Activated naive CD8-positive, alpha-beta T cell treated with anti-CD3 and anti-CD28 coated beads for 36 hours (primary cell): ENCODE results near the gene CALML6. TPM values are rescaled to one million over a fixed set of nuclear protein-coding genes. Genes with fewer than 3 reads are reported as not detected.

Experiments used
- DNase-seq: peaks from one replicate; pipeline ENCODE4 v3.0.0; 2021
- H3K27ac Mint-ChIP-seq: one replicate; pipeline ENCODE4 v1.8.0; 2022; ENCODE audit warnings: mild to moderate bottlenecking, moderate library complexity, mixed read lengths
- H3K27me3 Mint-ChIP-seq: one replicate; pipeline ENCODE4 v1.8.0; 2022; ENCODE audit warnings: mild to moderate bottlenecking, mixed read lengths
- H3K36me3 Mint-ChIP-seq: one replicate; pipeline ENCODE4 v1.8.0; 2021; ENCODE audit warnings: mild to moderate bottlenecking, mixed read lengths
- H3K4me1 Mint-ChIP-seq: one replicate; pipeline ENCODE4 v1.8.0; 2021; ENCODE audit warnings: mixed read lengths
- H3K4me3 Mint-ChIP-seq: one replicate; pipeline ENCODE4 v1.8.0; 2022; ENCODE audit warnings: mild to moderate bottlenecking, moderate library complexity, mixed read lengths
- H3K9me3 Mint-ChIP-seq: one replicate; pipeline ENCODE4 v1.8.0; 2022; ENCODE audit warnings: mixed read lengths
- total RNA-seq, 2 experiments: library from RNA; stranded (reverse); gene quantifications; one replicate each; pipeline ENCODE4 v1.2.3, GENCODE V29; 2021

Gene CALML6
- total RNA-seq, 2 experiments from 2014 or later = 0.87 to 0.98 TPM

GRCh38 chr1:1899266-1899966 lies 15.6 kb upstream of the CALML6 start:
- Mint-ChIP-seq H3K36me3 (no peaks in the 10 kb centered on the region), H3K27me3 (no peaks in the 10 kb centered on the region), H3K9me3 (no peaks in the 10 kb centered on the region), H3K27ac (no peak overlapping the region), H3K4me1 (peaks cover 12% of the 10 kb centered on the region), H3K4me3 (no peak overlapping the region)
- no peak for DNase-seq

DNA sequence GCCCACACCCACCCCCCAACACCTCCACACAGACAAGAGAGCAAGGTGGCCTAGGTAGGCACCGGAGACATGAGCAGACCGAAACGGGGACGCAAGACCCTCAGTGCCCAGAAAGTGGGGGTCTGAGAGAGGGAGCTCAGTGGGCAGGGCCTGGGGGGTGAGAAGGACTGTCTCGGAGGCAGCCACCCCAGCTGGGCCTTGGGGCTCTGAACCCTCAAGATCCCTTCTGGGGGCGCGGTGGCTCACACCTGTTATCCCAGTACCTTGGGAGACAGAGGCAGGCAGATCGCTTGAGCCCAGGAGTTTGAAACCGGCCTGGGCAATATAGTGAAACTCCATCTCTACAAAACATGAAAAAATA lies 15.1 kb upstream of the CALML6 start:
- Mint-ChIP-seq H3K4me3 (no peak overlapping the region), H3K36me3 (no peaks in the 10 kb centered on the region), H3K9me3 (no peaks in the 10 kb centered on the region), H3K27ac (no peak overlapping the region), H3K4me1 (peaks cover 6% of the 10 kb centered on the region), H3K27me3 (no peaks in the 10 kb centered on the region)
- no peak for DNase-seq

DNA sequence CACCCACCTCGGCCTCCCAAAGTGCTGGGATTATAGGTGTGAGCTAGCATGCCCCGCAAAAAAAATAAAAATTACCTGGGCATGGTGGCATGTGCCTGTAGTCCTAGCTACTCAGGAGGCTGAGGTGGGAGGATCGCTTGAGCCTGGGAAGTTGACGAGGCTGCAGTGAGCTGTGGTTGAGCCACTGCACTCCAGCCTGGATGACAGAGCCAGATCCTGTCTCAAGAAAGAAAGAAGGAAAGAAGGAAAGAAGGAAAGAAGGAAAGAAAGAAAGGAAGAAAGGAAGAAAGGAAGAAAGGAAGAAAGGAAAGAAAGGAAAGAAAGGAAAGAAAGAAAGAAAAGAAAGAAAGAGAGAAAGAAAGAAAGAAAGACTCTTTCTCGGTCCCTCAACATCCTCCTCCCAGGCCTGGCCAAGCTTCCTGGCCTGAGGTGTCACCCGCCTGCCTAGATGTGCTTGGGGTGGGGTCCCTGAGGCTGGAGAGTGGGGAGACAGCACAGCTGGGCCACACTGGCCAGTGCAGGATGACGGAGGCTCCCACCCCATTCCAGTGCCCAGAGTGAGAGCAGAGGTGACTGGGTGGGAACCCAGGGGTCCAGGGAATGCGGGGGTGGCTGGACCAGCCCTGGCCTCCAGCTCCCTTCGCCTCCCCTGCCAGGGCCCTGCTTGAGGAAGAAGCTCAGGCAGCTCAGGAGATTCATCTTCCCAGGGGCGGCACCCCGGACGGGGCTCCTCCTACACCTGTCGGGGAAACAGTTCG lies 14.0 kb upstream of the CALML6 start:
- no peaks in the 10 kb centered on the region for H3K27me3 Mint-ChIP-seq
- no peaks in the 10 kb centered on the region for H3K9me3 Mint-ChIP-seq
- H3K27ac Mint-ChIP-seq = no peak overlapping the region
- no peak overlapping the region for H3K4me3 Mint-ChIP-seq
- no peak for DNase-seq
- peaks cover 3% of the 10 kb centered on the region for H3K4me1 Mint-ChIP-seq
- H3K36me3 Mint-ChIP-seq = no peaks in the 10 kb centered on the region

- no peak for DNase-seq
- H3K27ac Mint-ChIP-seq = no peak overlapping the region
- no peaks in the 10 kb centered on the region for H3K36me3 Mint-ChIP-seq
- H3K9me3 Mint-ChIP-seq = no peaks in the 10 kb centered on the region
- H3K27me3 Mint-ChIP-seq = no peaks in the 10 kb centered on the region
- no peak overlapping the region for H3K4me3 Mint-ChIP-seq
- H3K4me1 Mint-ChIP-seq = peaks cover 5% of the 10 kb centered on the region
These were observed 13.3 kb upstream of the CALML6 start for GRCh38 chr1:1901641-1902294.

DNA sequence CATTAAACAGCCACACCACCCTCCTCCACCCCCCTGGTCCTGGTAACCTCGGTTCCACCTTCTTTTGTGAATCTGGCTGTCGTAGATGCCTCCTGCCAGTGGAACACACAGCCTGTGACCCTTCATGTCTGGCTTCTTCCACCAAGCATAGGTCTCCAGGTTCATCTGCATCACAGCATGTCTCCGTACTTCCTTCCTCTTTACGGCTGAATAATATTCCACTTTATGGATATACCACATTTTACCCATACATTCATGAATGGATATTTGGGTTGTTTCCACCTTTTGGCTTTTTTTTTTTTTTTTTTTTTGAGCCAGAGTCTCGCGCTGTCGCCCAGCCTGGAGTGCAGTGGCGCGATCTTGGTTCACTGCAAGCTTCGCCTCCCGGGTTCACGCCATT lies 11.8 kb upstream of the CALML6 start:
- H3K4me3 Mint-ChIP-seq = no peak overlapping the region
- peaks cover 8% of the 10 kb centered on the region for H3K4me1 Mint-ChIP-seq
- no peaks in the 10 kb centered on the region for H3K9me3 Mint-ChIP-seq
- no peak overlapping the region for H3K27ac Mint-ChIP-seq
- no peaks in the 10 kb centered on the region for H3K27me3 Mint-ChIP-seq
- no peak for DNase-seq
- no peaks in the 10 kb centered on the region for H3K36me3 Mint-ChIP-seq

- no peaks in the 10 kb centered on the region for H3K27me3 Mint-ChIP-seq
- peak; percentile 71 for DNase-seq
- peak overlapping the region; percentile 5 for H3K27ac Mint-ChIP-seq
- H3K4me1 Mint-ChIP-seq = peaks cover 13% of the 10 kb centered on the region
- H3K4me3 Mint-ChIP-seq = no peak overlapping the region
- no peaks in the 10 kb centered on the region for H3K9me3 Mint-ChIP-seq
- no peaks in the 10 kb centered on the region for H3K36me3 Mint-ChIP-seq
These were observed 8.6 kb upstream of the CALML6 start for GRCh38 chr1:1906185-1907097.

GRCh38 chr1:1907098-1907736 lies 7.8 kb upstream of the CALML6 start:
- no peak overlapping the region for H3K27ac Mint-ChIP-seq
- DNase-seq = no peak
- no peaks in the 10 kb centered on the region for H3K9me3 Mint-ChIP-seq
- no peak overlapping the region for H3K4me3 Mint-ChIP-seq
- peaks cover 13% of the 10 kb centered on the region for H3K4me1 Mint-ChIP-seq
- H3K27me3 Mint-ChIP-seq = no peaks in the 10 kb centered on the region
- no peaks in the 10 kb centered on the region for H3K36me3 Mint-ChIP-seq

DNA sequence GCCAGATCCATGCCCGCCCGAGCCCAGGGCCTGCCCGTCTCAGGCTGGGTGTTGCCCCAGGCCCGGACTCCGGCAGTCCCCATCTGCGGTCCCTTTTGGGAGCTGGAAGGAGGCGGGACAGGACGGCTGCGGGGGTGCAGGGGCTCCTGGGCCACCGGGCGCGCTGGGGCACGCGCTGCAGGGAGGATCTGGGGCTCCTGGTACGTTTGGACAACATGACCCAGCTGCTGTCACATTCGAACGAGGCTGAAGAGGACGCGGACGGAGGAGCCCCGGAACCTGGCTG lies 6.6 kb upstream of the CALML6 start:
- H3K27me3 Mint-ChIP-seq = no peaks in the 10 kb centered on the region
- no peaks in the 10 kb centered on the region for H3K36me3 Mint-ChIP-seq
- DNase-seq = no peak
- peaks cover 13% of the 10 kb centered on the region for H3K4me1 Mint-ChIP-seq
- H3K27ac Mint-ChIP-seq = no peak overlapping the region
- no peaks in the 10 kb centered on the region for H3K9me3 Mint-ChIP-seq
- H3K4me3 Mint-ChIP-seq = peak overlapping the region; percentile 74

GRCh38 chr1:1910033-1910465 lies 5.0 kb upstream of the CALML6 start:
- peaks cover 13% of the 10 kb centered on the region for H3K4me1 Mint-ChIP-seq
- peak overlapping the region; percentile 87 for H3K4me3 Mint-ChIP-seq
- peak overlapping the region; percentile 80 for H3K27ac Mint-ChIP-seq
- H3K9me3 Mint-ChIP-seq = no peaks in the 10 kb centered on the region
- H3K36me3 Mint-ChIP-seq = no peaks in the 10 kb centered on the region
- DNase-seq = no peak
- H3K27me3 Mint-ChIP-seq = no peaks in the 10 kb centered on the region

GRCh38 chr1:1910651-1911331 lies 4.3 kb upstream of the CALML6 start:
- no peak overlapping the region for H3K27ac Mint-ChIP-seq
- no peaks in the 10 kb centered on the region for H3K9me3 Mint-ChIP-seq
- H3K27me3 Mint-ChIP-seq = no peaks in the 10 kb centered on the region
- no peaks in the 10 kb centered on the region for H3K36me3 Mint-ChIP-seq
- H3K4me1 Mint-ChIP-seq = peaks cover 13% of the 10 kb centered on the region
- DNase-seq = no peak
- H3K4me3 Mint-ChIP-seq = peak overlapping the region; percentile 87

GRCh38 chr1:1911350-1912041 lies 3.6 kb upstream of the CALML6 start:
- DNase-seq = no peak
- no peaks in the 10 kb centered on the region for H3K9me3 Mint-ChIP-seq
- no peaks in the 10 kb centered on the region for H3K36me3 Mint-ChIP-seq
- H3K4me3 Mint-ChIP-seq = no peak overlapping the region
- no peaks in the 10 kb centered on the region for H3K27me3 Mint-ChIP-seq
- peaks cover 9% of the 10 kb centered on the region for H3K4me1 Mint-ChIP-seq
- H3K27ac Mint-ChIP-seq = no peak overlapping the region

- DNase-seq = no peak
- no peaks in the 10 kb centered on the region for H3K9me3 Mint-ChIP-seq
These were observed 724 bp upstream of the CALML6 start for GRCh38 chr1:1914101-1914970.

More at GRCh38 chr1:1914101-1914970, 724 bp upstream of the CALML6 start:
- Mint-ChIP-seq H3K4me1 (peaks cover 6% of the 10 kb centered on the region), H3K4me3 (no peak overlapping the region), H3K27me3 (no peaks in the 10 kb centered on the region), H3K27ac (no peak overlapping the region), H3K36me3 (no peaks in the 10 kb centered on the region)
